GM19238 (cell line): ENCODE results near the gene ADCY2.

Experiments
- DNase-seq: peaks from one replicate; pipeline ENCODE4 v3.0.0; 2011; ENCODE audit warnings: low spot score; ENCODE audit not compliant: insufficient read length

Gene ADCY2

GRCh38 chr5:7867260-7867659 is 471.3 kb downstream of the ADCY2 start:
- no peak for DNase-seq

DNA sequence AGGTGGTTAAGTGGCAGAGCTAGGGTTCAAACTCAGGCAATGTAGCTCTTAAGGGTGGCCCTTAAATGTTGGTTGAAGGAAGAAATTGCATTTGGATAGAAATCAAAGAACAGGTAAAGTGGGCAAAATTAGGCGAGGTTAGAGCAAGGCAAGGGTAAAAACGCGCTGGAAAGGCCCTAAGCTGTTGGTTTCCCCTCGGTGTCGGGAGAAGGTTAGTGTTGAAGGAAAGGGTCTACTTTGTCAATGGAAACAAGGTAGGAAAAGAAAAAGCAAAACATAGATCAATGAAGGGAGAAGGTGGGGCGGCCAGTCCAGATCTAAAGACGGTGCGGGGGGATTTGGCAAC is 472.5 kb downstream of the ADCY2 start:
- no peak for DNase-seq

DNA sequence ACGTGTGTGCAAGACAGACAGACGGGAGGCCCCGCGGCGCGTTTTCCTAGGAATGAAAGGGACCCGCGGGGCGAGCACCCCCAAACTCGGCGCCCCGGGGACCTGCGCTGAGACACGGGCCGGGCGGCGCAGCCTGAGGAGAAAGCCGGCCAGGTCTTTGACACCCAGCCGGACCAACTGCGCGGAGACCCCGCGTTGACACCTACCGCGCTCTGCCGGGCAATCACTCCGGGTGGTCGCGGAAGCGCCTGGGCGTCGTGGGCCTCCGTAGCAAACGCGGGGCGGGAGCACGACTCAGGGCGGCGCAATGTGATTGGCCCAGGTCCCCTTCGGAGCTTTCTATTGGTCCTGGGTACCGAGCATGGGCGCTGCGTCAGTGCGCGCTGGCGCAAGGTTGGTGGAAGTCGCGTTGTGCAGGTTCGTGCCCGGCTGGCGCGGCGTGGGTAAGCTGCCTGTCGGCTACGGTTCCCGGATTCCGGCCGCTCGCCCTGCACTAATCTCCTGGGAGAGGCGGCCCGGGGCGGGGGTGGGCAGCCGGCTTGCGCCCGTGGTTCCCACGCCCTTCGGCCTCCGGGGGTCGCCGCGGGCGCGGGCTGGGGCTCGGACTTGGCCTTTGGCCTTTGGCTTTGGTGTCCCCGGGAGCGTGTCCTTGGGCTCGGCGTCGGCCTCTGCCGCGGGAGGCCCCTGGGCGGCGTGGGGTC is 473.0 kb downstream of the ADCY2 start, which contains the start of the genes FASTKD3 and MTRR:
Gene FASTKD3, minus strand, starts transcription at position 259 of the 701 bp plus-strand sequence. CDS start 948 bp downstream, outside the sequence.
Gene MTRR, plus strand, starts transcription at position 376 of the 701 bp plus-strand sequence. CDS start 1,647 bp downstream, outside the sequence.
- peak; percentile 87 for DNase-seq

DNA sequence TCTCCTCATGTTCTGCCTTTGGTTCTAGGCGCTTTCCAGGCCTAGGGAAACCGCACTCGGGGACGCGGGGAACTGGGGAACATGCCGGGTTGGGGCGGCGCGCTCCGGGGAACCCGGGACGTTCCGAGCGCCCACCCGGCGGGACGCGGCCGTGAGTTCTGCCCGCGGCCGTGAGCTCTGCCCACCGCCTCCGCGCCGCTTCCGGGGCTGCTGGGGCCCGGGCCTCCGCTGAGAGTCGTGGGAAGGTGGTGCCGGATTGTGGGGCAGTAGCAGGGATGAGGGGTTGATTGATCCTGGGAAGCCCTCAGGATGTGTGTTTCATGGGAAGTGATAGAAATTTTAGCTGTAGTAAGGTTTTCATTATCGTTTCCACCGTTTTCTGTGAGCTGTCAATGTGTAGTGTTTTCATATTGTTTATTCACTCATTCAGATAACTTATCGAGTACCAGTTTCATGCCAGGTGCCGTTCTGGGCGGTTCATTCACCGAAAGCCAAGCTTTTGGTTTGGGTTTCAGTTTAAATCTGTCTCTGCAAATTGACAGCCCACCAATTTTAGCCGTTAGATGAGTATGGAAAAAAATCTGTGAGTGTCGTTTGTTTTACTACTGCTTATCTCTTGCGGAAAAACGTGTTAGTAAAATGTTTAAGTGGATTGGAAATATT is 473.7 kb downstream of the ADCY2 start:
- DNase-seq: no peak

GRCh38 chr5:7871653-7872052 is 475.7 kb downstream of the ADCY2 start:
- DNase-seq: no peak

DNA sequence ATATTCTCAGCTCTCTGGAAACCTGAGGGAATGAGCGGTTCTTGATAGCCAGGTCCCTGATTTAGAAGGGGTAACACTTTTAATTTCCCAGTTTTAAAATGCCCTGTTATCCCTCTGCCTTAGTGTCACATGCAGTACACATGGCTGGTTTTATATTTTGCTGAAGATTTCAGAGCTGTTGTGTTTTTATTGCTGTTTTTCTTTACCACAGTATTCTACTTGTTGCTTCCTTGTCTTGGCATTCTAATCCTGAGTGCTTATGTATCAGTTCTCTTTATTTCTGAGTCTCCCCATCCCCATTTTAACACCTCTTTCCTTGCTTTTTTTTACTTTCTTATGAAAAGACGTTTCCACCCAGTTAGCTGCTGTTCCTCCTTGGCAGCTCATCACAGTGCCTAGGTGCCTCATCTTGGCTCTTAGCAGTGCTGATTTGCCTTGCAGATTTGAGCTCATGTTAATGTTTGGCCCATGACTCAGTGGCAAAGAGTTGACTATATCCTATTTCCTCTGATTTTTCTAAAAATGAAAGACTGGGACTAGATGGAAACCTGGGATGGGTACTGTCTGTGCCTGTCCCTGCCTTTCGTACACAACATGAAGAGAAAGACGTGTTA is 476.7 kb downstream of the ADCY2 start:
- DNase-seq: no peak

DNA sequence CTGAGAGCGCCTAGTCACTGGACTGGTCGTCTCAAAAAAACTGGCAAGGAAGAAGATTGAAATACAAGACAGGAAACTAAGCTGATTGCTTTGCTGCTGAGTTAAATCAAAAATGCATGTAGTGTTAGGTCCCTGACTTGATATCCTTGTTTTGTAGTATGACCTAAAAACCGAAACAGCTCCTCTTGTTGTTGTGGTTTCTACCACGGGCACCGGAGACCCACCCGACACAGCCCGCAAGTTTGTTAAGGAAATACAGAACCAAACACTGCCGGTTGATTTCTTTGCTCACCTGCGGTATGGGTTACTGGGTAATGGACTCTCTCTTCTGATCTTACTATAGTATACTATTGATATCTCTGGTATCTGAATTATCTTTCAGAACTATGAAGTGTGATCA is 477.3 kb downstream of the ADCY2 start:
- no peak for DNase-seq

DNA sequence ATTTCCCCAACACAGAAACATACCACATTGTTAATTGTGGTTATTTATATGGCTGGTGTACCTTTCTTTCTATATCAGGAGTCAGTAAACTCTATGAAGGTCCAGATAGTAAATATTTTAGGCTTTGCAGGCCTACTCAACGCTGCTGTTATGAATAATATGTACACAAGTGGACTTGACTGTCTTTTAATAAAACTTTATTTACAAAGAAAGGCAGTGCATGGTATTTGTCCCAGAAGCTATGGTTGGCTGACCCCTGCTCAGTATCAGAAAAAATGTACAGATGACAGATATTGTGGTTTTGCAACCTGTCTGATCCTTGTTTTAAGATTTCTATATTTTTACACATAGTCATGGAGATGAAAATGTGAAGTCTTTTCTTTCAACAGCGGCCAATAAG is 478.7 kb downstream of the ADCY2 start:
- DNase-seq: no peak

- DNase-seq: no peak
Measured at GRCh38 chr5:7875151-7875550, 479.2 kb downstream of the ADCY2 start.

- no peak for DNase-seq
Measured at GRCh38 chr5:7876867-7877266, 480.9 kb downstream of the ADCY2 start.

GRCh38 chr5:7877851-7878250 is 481.9 kb downstream of the ADCY2 start:
- no peak for DNase-seq

- no peak for DNase-seq
Measured at GRCh38 chr5:7878381-7878873, 482.5 kb downstream of the ADCY2 start.
